DOHH2 (cell line): ENCODE data around the gene MAP3K5.

Experiments used
- H3F3A ChIP-seq: fragments of 200-600 bp; sonication (generic), shearing (Covaris generic); 2 replicates; pipeline ENCODE4 v1.6.0; 2016; ENCODE audit warnings: antibody characterized with exemption, mild to moderate bottlenecking; ENCODE audit not compliant: control insufficient read depth, insufficient read depth
- H3K27ac ChIP-seq: fragments of 200-600 bp; sonication (generic); 2 replicates; pipeline ENCODE4 v1.5.1; 2014; ENCODE audit warnings: low read depth, mild to moderate bottlenecking, low read length, moderate library complexity
- H3K27me3 ChIP-seq: fragments of 200-600 bp; sonication (generic); 2 replicates; pipeline ENCODE4 v1.6.1; 2014; ENCODE audit warnings: mild to moderate bottlenecking, low read length, mixed read lengths; ENCODE audit not compliant: control insufficient read depth
- H3K36me3 ChIP-seq: fragments of 200-600 bp; sonication (generic); 2 replicates; pipeline ENCODE4 v1.6.1; 2014; ENCODE audit warnings: mild to moderate bottlenecking, low read length, moderate library complexity, mixed read lengths; ENCODE audit not compliant: control insufficient read depth
- H3K4me1 ChIP-seq: fragments of 200-600 bp; sonication (generic); 2 replicates; pipeline ENCODE4 v1.6.1; 2014; ENCODE audit warnings: mild to moderate bottlenecking, low read length, mixed read lengths; ENCODE audit not compliant: control insufficient read depth
- H3K4me2 ChIP-seq: fragments of 200-600 bp; sonication (generic); 2 replicates; pipeline ENCODE4 v1.6.0; 2014; ENCODE audit warnings: mild to moderate bottlenecking, low read length, moderate library complexity
- H3K4me3 ChIP-seq: fragments of 200-600 bp; sonication (generic); 2 replicates; pipeline ENCODE4 v1.5.1; 2014; ENCODE audit warnings: mild to moderate bottlenecking, low read length, mixed read lengths
- H3K79me2 ChIP-seq: fragments of 200-600 bp; sonication (generic); 2 replicates; pipeline ENCODE4 v1.6.1; 2014; ENCODE audit warnings: mild to moderate bottlenecking, low read length, mixed read lengths; ENCODE audit not compliant: control insufficient read depth
- H3K9me2 ChIP-seq: fragments of 200-600 bp; sonication (generic); replicated peaks from 2 replicates; pipeline ENCODE4 v1.6.1; 2014; ENCODE audit warnings: mild to moderate bottlenecking, low read length, mixed read lengths; ENCODE audit not compliant: control insufficient read depth
- H3K9me3 ChIP-seq: fragments of 200-600 bp; sonication (generic); 2 replicates; pipeline ENCODE4 v1.6.1; 2014; ENCODE audit warnings: antibody characterized with exemption, low read length, mixed read lengths; ENCODE audit not compliant: control insufficient read depth, insufficient read depth
- H4K20me1 ChIP-seq: fragments of 200-600 bp; sonication (generic); 2 replicates; pipeline ENCODE4 v1.6.0; 2014; ENCODE audit warnings: low read depth, mild to moderate bottlenecking, antibody characterized with exemption, low read length, moderate library complexity; ENCODE audit not compliant: control insufficient read depth, insufficient read depth
- CTCF ChIP-seq: fragments of 200-600 bp; sonication (generic); IDR thresholded peaks from one replicate; pipeline ENCODE4 v1.5.1; 2014; ENCODE audit warnings: antibody characterized with exemption, mild to moderate bottlenecking, low read depth, low read length; ENCODE audit not compliant: poor library complexity, severe bottlenecking
- EZH2phosphoT487 ChIP-seq: fragments of 200-600 bp; sonication (generic); IDR thresholded peaks from 2 replicates; pipeline ENCODE4 v1.6.1; 2017; ENCODE audit warnings: borderline replicate concordance, mild to moderate bottlenecking, antibody characterized with exemption, low read length, moderate library complexity, mixed read lengths

The MAP3K5 gene

GRCh38 chr6:136526196-136526930, 265.9 kb downstream of the MAP3K5 start:
- Histone ChIP-seq H3K27ac (no peak overlapping the region), H3K4me2 (no peak overlapping the region), H3K79me2 (no peaks in the 10 kb centered on the region), H3K27me3 (peaks cover 9% of the 10 kb centered on the region), H3K9me2 (no peaks in the 10 kb centered on the region), H3K4me1 (no peaks in the 10 kb centered on the region), H3K9me3 (no peaks in the 10 kb centered on the region), H3K36me3 (no peaks in the 10 kb centered on the region), H3K4me3 (no peak overlapping the region), H4K20me1 (no peaks in the 10 kb centered on the region), H3F3A (no peaks in the 10 kb centered on the region)
- TF ChIP-seq EZH2phosphoT487 (no peak), CTCF (no peak)

- Histone ChIP-seq H3K4me3 (no peak overlapping the region), H3K27me3 (peaks cover 9% of the 10 kb centered on the region), H3K4me1 (no peaks in the 10 kb centered on the region), H3K79me2 (no peaks in the 10 kb centered on the region), H3K9me2 (no peaks in the 10 kb centered on the region), H3K27ac (no peak overlapping the region), H3K36me3 (no peaks in the 10 kb centered on the region), H3K9me3 (no peaks in the 10 kb centered on the region), H3K4me2 (no peak overlapping the region), H3F3A (no peaks in the 10 kb centered on the region), H4K20me1 (no peaks in the 10 kb centered on the region)
- TF ChIP-seq CTCF (no peak), EZH2phosphoT487 (no peak)
Measured at GRCh38 chr6:136525586-136526195, 266.6 kb downstream of the MAP3K5 start.

- H3K36me3 ChIP-seq = no peaks in the 10 kb centered on the region
- H3F3A ChIP-seq = no peaks in the 10 kb centered on the region
- no peaks in the 10 kb centered on the region for H3K9me3 ChIP-seq
- no peak overlapping the region for H3K4me3 ChIP-seq
- H3K27me3 ChIP-seq = peaks cover 9% of the 10 kb centered on the region
- H3K27ac ChIP-seq = no peak overlapping the region
- H3K4me2 ChIP-seq = no peak overlapping the region
- H4K20me1 ChIP-seq = no peaks in the 10 kb centered on the region
- no peak for TF ChIP-seq EZH2phosphoT487
- no peak for TF ChIP-seq CTCF
- H3K4me1 ChIP-seq = no peaks in the 10 kb centered on the region
- H3K9me2 ChIP-seq = no peaks in the 10 kb centered on the region
- no peaks in the 10 kb centered on the region for H3K79me2 ChIP-seq
Measured at GRCh38 chr6:136524936-136525413, 267.3 kb downstream of the MAP3K5 start.
